SK-N-SH (cell line): ENCODE measurements around the gene SYNPR. TPM values are rescaled to one million over a fixed set of nuclear protein-coding genes. Genes with fewer than 3 reads are reported as not detected.

Experiments
- CTCF ChIA-PET: fragments of 300-600, 350-600 bp; formaldehyde crosslinking; extraction: SDS; loops from one replicate; lab custom pipeline; 2021; lab: Yijun Ruan, JAX
- POLR2A ChIA-PET: fragments of 350-600 bp; sonication (Branson Sonifier 250); formaldehyde crosslinking; extraction: SDS; loops from one replicate; lab custom pipeline; 2020; ENCODE audit warnings: antibody characterized with exemption, inconsistent platforms; lab: Yijun Ruan, JAX
- DNase-seq: peaks from one replicate; pipeline ENCODE4 v3.0.0; 2012
- H2AFZ ChIP-seq: fragments of 200-600 bp; sonication (generic); 2 replicates; pipeline ENCODE4 v1.8.1; 2016; ENCODE audit warnings: antibody characterized with exemption, mild to moderate bottlenecking, low read depth
- H3F3A ChIP-seq: fragments of 200-600 bp; sonication (generic); replicated peaks from 2 replicates; pipeline ENCODE3; 2016; ENCODE audit warnings: antibody characterized with exemption, mild to moderate bottlenecking; ENCODE audit not compliant: insufficient read depth
- H3K27ac ChIP-seq, 2 experiments: fragments of 200-500 bp in 1 of 2; fragments of 200-600 bp in 1 of 2; sonication (Bioruptor generic) in 1 of 2; sonication (generic), shearing (Covaris generic) in 1 of 2; 2 replicates each; pipeline versions ENCODE4 v1.5.1 to v1.6.1; 2014 to 2016; ENCODE audit warnings: low read depth in 2 of 2, inconsistent platforms in 1 of 2, low read length in 1 of 2, mild to moderate bottlenecking in 1 of 2, mixed read lengths in 1 of 2
- H3K27me3 ChIP-seq: fragments of 200-600 bp; sonication (generic), shearing (Covaris generic); 2 replicates; pipeline ENCODE4 v1.6.1; 2016; ENCODE audit warnings: mixed run types; ENCODE audit not compliant: insufficient read depth
- H3K36me3 ChIP-seq, 2 experiments: fragments of 200-500 bp in 1 of 2; fragments of 200-600 bp in 1 of 2; sonication (Bioruptor generic) in 1 of 2; sonication (generic) in 1 of 2; replicated peaks in 1 of 2; 2 replicates each; pipeline versions ENCODE3 to v1.5.1; 2014 to 2016; ENCODE audit warnings: low read length in 1 of 2, mild to moderate bottlenecking in 1 of 2; ENCODE audit not compliant: insufficient read depth in 2 of 2, control insufficient read depth in 1 of 2
- H3K4me1 ChIP-seq, 2 experiments: fragments of 200-500 bp in 1 of 2; fragments of 200-600 bp in 1 of 2; sonication (Bioruptor generic) in 1 of 2; sonication (generic), shearing (Covaris generic) in 1 of 2; 2 replicates each; pipeline versions ENCODE4 v1.5.1 to v1.6.1; 2014 to 2016; ENCODE audit warnings: low read depth in 1 of 2, low read length in 1 of 2, mixed run types in 1 of 2; ENCODE audit not compliant: insufficient read depth in 2 of 2, control insufficient read depth in 1 of 2
- H3K4me2 ChIP-seq: fragments of 200-600 bp; sonication (generic), shearing (Covaris generic); 2 replicates; pipeline ENCODE4 v1.6.1; 2017; ENCODE audit warnings: mixed run types
- H3K4me3 ChIP-seq, 2 experiments: fragments of 200-500 bp in 1 of 2; fragments of 200-600 bp in 1 of 2; sonication (Bioruptor generic) in 1 of 2; sonication (generic), shearing (Covaris generic) in 1 of 2; 2 replicates each; pipeline versions ENCODE4 v1.5.1 to v1.8.1; 2014 to 2016; ENCODE audit warnings: low read depth in 2 of 2, inconsistent platforms in 1 of 2, low read length in 1 of 2, mild to moderate bottlenecking in 1 of 2, mixed read lengths in 1 of 2, moderate library complexity in 1 of 2
- H3K79me2 ChIP-seq: fragments of 200-600 bp; sonication (generic); 2 replicates; pipeline ENCODE4 v1.8.1; 2017; ENCODE audit warnings: mild to moderate bottlenecking; ENCODE audit not compliant: insufficient read depth
- H3K9ac ChIP-seq: fragments of 200-600 bp; sonication (generic); 2 replicates; pipeline ENCODE4 v1.6.1; 2017; ENCODE audit warnings: mixed run types
- H3K9me2 ChIP-seq: fragments of 200-600 bp; sonication (generic); 2 replicates; pipeline ENCODE4 v1.6.1; 2017; ENCODE audit warnings: mixed run types
- H3K9me3 ChIP-seq: fragments of 200-600 bp; sonication (generic); 2 replicates; pipeline ENCODE4 v1.6.1; 2017; ENCODE audit warnings: mixed run types, mild to moderate bottlenecking, moderate library complexity
- H4K20me1 ChIP-seq: fragments of 200-600 bp; sonication (generic); 2 replicates; pipeline ENCODE4 v1.6.1; 2017; ENCODE audit warnings: mild to moderate bottlenecking, mixed run types; ENCODE audit not compliant: insufficient read depth
- CTCF ChIP-seq: fragments of 200-600 bp; sonication (generic); IDR thresholded peaks from 2 replicates; pipeline ENCODE4 v1.6.1; 2017; ENCODE audit warnings: antibody characterized with exemption, mild to moderate bottlenecking, moderate library complexity
- ELF1 ChIP-seq: IDR thresholded peaks from 2 replicates; pipeline ENCODE4 v1.4.0; 2012
- EZH2phosphoT487 ChIP-seq: fragments of 200-600 bp; sonication (generic); IDR thresholded peaks from 2 replicates; pipeline ENCODE4 v1.6.1; 2017; ENCODE audit warnings: low read depth, mixed run types, mild to moderate bottlenecking, antibody characterized with exemption, moderate library complexity, borderline replicate concordance
- FOXJ3 ChIP-seq: sonication (generic); formaldehyde crosslinking; IDR thresholded peaks from 2 replicates; pipeline ENCODE4 v1.5.1; 2020; ENCODE audit warnings: mild to moderate bottlenecking, missing genetic modification reagents
- GATA2 ChIP-seq: sonication (generic); formaldehyde crosslinking; IDR thresholded peaks from 2 replicates; pipeline ENCODE4 v1.5.0; 2020; ENCODE audit warnings: mild to moderate bottlenecking, missing genetic modification reagents
- TCF12 ChIP-seq: IDR thresholded peaks from 2 replicates; pipeline ENCODE4 v1.4.0; 2012
- WGBS: methylation state at CpG from one replicate; pipeline ENCODE4 v1.1.6; 2017; ENCODE audit warnings: low lambda C conversion rate; 5-methylcytosine and 5-hydroxymethylcytosine counted together
- polyA plus RNA-seq, 3 experiments: library from polyadenylated mRNA; depleted of rRNA; stranded (reverse); fragments of >200 nt; gene quantifications; 2 replicates each; pipeline ENCODE4 v1.2.3, GENCODE V29; 2012

SYNPR gene
- polyA plus RNA-seq, 1 of the 3 experiments (the other 2 are of a cell fraction): not detected

- Histone ChIP-seq H3F3A (no peaks in the 10 kb centered on the region), H3K27ac (no peak overlapping the region), H3K27me3 (no peaks in the 10 kb centered on the region), H4K20me1 (no peaks in the 10 kb centered on the region), H2AFZ (no peak overlapping the region), H3K36me3 (no peaks in the 10 kb centered on the region), H3K4me2 (no peak overlapping the region), H3K9me2 (no peaks in the 10 kb centered on the region), H3K4me3 (no peak overlapping the region), H3K79me2 (no peaks in the 10 kb centered on the region), H3K4me1 (no peaks in the 10 kb centered on the region; a peak in 1 of 4 replicates), H3K9ac (no peak overlapping the region), H3K9me3 (no peaks in the 10 kb centered on the region)
- CTCF ChIA-PET: interaction anchor here (1.4 kb wide), 1 partner anchor 13 kb away, joined by 4 read pairs; no protein-coding TSS in a partner anchor
- WGBS: 52% methylated on average over 6 of the region's 6 CpGs
- POLR2A ChIA-PET: no interaction called here
- no peak for DNase-seq
- no peak for TF ChIP-seq EZH2phosphoT487
Observed at GRCh38 chr3:63456901-63457300, 178.8 kb downstream of the SYNPR start.

- no peaks in the 10 kb centered on the region for H3K79me2 ChIP-seq
Observed at GRCh38 chr3:63458405-63458804, 180.3 kb downstream of the SYNPR start.

GRCh38 chr3:63462732-63463131 is 184.6 kb downstream of the SYNPR start:
- H3K36me3 ChIP-seq: no peaks in the 10 kb centered on the region
- CTCF ChIA-PET: interaction anchor here (0.9 to 1.5 kb wide), 3 partner anchors 8 to 355 kb away, joined by 3 to 4 read pairs (median 3); no protein-coding TSS in a partner anchor
- POLR2A ChIA-PET: no interaction called here
- H3K4me3 ChIP-seq: no peak overlapping the region
- H3K27me3 ChIP-seq: no peaks in the 10 kb centered on the region
- H2AFZ ChIP-seq: no peak overlapping the region
- no peak overlapping the region for H3K27ac ChIP-seq
- no peak for DNase-seq
- H3K4me2 ChIP-seq: no peak overlapping the region
- no peaks in the 10 kb centered on the region for H3K9me2 ChIP-seq
- no peaks in the 10 kb centered on the region for H3F3A ChIP-seq
- no peaks in the 10 kb centered on the region for H3K79me2 ChIP-seq
- no peak for TF ChIP-seq CTCF
- no peak for TF ChIP-seq FOXJ3
- no peaks in the 10 kb centered on the region for H4K20me1 ChIP-seq
- no peaks in the 10 kb centered on the region; a peak in 2 of 4 replicates for H3K4me1 ChIP-seq
- no peaks in the 10 kb centered on the region for H3K9me3 ChIP-seq
- no peak overlapping the region for H3K9ac ChIP-seq

More at GRCh38 chr3:63458405-63458804, 180.3 kb downstream of the SYNPR start:
- Histone ChIP-seq H3K9me3 (no peaks in the 10 kb centered on the region), H3K9ac (no peak overlapping the region), H3K4me3 (no peak overlapping the region), H2AFZ (no peak overlapping the region), H3K36me3 (no peaks in the 10 kb centered on the region), H4K20me1 (no peaks in the 10 kb centered on the region), H3K4me1 (no peaks in the 10 kb centered on the region), H3K9me2 (no peaks in the 10 kb centered on the region), H3K4me2 (no peak overlapping the region), H3K27ac (no peak overlapping the region), H3K27me3 (no peaks in the 10 kb centered on the region), H3F3A (no peaks in the 10 kb centered on the region)
- TF ChIP-seq GATA2 (CRISPR knock-in tag) (no peak), ELF1 (no peak), TCF12 (no peak)
- CTCF ChIA-PET: no interaction called here
- POLR2A ChIA-PET: no interaction called here
- DNase-seq: no peak
